Activated CD4-positive, alpha-beta T cell treated with anti-CD3 and anti-CD28 coated beads, Interleukin-2, amount 50 U/mL, for 24 hours (primary cell): ENCODE results near the gene ANKIB1.
"Not testable (repeated sequence)": the region's sequence is repeated elsewhere in the genome, so short reads cannot be mapped to it uniquely, and the experiment has no call there.

Experiments
- DNase-seq, 2 donors: peaks; one replicate each; pipeline ENCODE4 v3.0.0-alpha.2; 2020; ENCODE audit warnings: low read depth in 1 of 2, low spot score in 1 of 2

The ANKIB1 gene

DNA sequence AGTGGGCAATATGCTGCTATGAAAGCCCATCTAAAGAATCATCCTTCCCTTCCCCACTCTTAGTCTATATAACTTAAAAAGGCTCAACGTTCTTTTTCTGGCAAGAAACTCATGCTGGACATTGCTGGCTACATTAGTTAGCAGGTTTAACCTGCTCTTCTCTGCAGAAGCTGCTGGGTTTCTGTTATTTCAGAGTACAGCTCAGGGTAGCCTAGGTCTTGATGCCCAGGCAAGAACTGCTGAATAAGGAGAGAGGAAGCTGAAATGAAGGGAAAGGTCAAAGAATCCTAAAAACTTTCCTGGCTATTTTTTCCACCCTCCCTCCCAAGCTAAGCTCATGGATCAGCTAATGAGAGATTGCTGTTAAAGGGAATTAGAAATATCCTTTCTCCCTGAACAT, 79.4 kb downstream of the ANKIB1 start:
- no peak for DNase-seq

DNA sequence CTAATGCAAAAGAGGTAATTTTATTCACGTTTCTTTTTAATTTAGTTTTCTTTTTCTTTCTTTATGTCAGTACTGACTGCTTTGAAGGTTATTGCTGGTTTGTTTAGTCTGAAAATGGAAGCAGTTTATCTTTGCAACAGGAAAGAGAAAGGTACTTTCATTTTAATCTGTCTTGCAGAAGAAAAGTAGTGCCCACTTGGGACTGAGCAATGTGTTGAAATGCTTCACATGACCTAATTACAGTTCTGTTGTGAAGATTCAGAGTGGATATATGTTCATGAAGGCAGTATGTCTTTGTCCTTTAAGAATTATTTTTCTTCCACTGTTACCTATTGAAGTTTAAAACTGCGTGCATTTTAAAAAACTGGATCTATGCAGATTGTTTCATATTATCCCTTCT, 80.1 kb downstream of the ANKIB1 start:
- no peak for DNase-seq

- no peak for DNase-seq
These were observed 85.2 kb downstream of the ANKIB1 start for GRCh38 chr7:92330835-92331438.

DNA sequence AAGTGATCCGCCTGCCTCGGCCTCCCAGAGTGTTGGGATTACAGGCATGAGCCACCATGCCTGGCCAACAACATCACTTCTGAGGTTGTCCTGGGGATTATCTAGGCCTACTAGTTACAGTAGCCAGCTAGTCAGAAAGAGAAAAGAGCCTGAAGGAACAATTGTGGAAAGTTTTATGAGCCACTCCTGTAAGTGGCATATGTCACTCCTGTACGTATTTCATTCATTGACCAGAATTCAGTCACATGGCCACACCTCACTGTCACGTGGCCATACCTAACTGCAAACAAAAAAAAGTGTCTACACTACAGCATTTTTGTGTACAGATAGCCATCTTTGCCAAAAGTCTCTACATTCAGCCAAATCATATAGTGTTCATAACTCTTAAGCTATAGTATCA, 85.7 kb downstream of the ANKIB1 start:
- no peak for DNase-seq

DNA sequence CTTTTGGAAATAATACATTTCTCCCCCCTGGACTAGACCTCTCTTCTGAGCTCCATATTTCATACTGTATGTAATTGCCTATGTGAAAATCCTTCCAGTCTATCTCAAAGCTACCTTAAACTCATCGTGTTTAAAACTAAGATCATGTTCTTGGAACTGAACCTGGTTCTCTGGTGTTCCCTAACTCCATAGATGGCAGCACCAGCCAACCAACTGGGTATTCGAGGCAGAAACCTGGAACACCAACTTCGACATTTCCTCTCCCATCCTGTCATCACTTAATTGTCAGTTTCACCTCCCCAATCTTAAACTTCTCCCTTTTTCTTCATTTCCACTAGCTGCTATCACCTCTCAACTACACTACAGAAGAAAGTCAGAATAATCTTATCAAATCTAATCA, 87.0 kb downstream of the ANKIB1 start:
- no peak for DNase-seq

GRCh38 chr7:92333866-92334265, 88.1 kb downstream of the ANKIB1 start:
- no peak for DNase-seq

- DNase-seq = no peak
These were observed 89.8 kb downstream of the ANKIB1 start for GRCh38 chr7:92335574-92335973.

- no peak for DNase-seq
These were observed 91.0 kb downstream of the ANKIB1 start for GRCh38 chr7:92336662-92337340.

DNA sequence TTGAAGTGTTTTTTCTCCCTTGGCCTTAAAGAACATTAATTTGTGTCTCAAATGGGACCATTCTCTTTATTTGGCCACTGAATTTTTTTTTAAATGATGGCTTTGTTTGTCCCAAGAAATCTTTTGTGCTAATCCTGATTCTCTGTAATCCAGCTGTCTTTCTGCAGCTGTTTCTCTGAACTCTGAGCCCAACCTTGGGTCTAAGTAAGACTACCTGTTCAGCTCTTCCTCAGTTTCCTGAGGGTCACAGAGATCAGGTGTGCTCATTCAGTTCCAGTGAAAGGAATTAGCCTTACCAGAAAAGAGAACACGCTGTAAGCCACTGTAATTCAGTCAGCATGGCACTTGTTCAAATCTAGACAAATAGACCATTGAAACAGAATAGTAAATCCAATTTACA, 94.2 kb downstream of the ANKIB1 start:
- no peak for DNase-seq

DNA sequence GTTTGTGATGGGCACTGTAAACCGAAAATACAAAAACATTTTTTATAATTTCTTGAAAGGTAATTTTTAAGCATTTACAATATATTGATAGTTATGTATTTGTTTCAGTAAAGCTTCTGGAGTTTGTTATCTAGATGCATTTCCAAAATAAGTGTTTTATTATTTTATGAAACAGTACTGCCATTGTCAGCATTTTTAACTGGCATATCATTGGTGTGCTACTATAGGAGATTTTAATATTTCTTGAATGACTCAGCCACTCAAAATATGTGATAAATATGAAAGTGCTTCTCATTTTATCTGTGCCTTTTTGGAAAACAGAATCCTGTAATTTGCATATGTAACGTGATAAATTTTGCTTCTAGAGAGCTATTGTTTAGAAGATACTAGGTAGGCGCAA, 97.9 kb downstream of the ANKIB1 start:
- DNase-seq = no peak

DNA sequence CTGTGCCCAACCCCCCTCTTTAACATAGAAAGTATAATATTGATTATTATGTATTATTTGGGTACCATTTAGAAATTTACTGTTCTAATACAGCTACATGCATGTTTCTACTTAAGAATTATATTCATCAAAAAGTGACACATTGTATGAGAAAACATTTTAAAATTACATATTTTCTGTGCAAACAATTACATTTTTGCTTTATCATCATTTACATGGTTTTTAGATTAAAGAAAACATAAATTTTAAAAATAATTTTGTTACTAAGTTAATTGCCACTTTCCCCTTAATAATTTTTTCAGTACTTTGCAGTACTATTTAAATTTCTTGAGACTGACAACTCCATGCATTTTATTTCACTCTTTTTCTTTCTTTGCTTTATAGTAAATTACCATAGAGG, 106.2 kb downstream of the ANKIB1 start:
- no peak for DNase-seq

GRCh38 chr7:92354214-92354613, 108.4 kb downstream of the ANKIB1 start:
- DNase-seq = no peak

GRCh38 chr7:92356406-92356805, 110.6 kb downstream of the ANKIB1 start:
- no peak for DNase-seq

GRCh38 chr7:92357260-92357659, 111.5 kb downstream of the ANKIB1 start:
- DNase-seq = no peak

DNA sequence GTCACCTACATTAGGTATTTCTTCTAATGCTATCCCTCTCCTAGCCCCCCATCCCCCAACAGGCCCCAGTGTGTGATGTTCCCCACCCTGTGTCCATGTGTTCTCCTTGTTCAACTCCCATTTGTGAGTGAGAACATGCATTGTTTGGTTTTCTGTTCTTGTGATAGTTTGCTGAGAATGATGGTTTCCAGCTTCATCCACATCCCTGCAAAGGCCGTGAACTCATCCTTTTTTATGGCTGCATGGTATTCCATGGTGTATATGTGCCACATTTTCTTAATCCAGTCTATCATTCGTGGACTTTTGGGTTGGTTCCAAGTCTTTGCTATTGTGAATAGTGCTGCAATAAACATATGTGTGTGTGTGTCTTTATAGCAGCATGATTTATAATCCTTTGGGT, 113.4 kb downstream of the ANKIB1 start:
- not testable (repeated sequence) for DNase-seq

DNA sequence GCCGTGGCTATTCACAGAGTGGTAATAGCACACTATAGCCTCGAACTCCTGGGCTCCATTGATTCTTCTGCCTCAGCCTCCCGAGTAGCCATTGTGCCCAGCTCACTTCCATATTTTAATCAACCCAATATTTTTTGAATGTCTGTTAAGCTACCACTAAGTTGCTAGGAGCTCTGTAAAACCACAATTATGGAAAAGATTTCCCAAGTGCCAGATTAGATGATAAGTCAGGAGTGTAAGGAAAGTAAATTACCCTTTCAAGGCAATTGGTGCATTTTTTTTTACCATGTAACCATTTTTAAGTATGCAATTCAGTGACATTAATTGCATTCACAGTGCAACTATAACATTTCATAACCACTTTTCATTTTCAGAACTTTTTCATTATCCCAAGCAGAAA, 114.0 kb downstream of the ANKIB1 start:
- no peak for DNase-seq

DNA sequence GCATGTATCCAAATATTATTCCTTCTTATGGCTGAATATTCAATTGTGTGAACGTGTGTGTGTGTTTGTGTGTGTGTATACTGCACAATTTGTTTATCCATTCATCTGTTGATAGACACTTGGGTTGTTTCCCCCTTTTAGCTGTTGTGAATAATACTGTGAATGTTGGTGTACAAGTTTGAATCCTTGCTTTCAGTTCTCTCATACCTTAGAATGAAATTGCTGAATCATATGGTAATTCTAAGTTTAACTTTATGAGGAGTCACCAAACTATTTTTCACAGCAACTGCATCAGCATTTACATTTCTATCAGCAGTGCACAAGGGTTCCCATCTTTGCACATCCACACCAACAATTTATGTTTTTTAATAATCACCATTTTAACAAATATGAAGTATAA, 114.6 kb downstream of the ANKIB1 start:
- no peak for DNase-seq

GRCh38 chr7:92362131-92362530, 116.4 kb downstream of the ANKIB1 start:
- DNase-seq = no peak

GRCh38 chr7:92366730-92367129, 121.0 kb downstream of the ANKIB1 start:
- no peak for DNase-seq

GRCh38 chr7:92368741-92369140, 123.0 kb downstream of the ANKIB1 start:
- DNase-seq = no peak

DNA sequence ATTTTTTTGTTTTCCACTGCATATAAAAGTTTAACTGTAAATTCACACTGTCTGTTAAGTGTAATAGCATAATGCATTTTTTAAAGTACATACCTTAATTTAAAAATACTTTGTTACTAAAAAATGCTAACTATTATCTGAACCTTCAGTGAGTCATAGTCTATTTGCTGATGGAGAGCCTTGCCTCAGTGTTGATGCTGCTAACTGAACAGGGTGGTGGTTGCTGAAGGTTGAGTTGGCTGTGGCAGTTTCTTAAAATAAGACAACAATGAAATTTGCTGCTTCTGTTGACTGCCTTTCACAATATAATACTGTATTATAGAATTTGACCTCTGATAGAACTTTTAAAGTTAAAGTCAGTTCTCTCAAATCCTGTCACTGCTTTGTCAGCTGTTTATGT, 129.2 kb downstream of the ANKIB1 start:
- no peak for DNase-seq

GRCh38 chr7:92391071-92391470, 145.3 kb downstream of the ANKIB1 start:
- DNase-seq = no peak

DNA sequence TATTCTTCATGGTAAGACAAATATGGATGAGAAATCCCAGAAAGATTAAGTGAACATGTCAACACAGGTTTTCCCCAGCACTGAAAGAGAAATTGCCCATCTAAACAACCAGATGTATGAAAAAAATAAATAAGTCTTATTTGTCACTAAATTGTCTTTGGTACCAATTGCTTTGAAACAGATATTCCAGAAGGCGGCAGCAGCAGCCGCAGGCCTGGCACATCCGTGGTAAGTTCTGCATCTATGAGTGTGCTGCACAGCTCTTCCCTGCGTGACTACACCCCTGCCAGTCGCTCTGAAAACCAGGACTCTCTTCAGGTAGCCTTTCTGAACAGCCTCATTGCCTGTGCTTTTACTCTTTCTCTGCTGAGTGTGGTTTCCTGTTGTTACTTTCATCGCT, 151.8 kb downstream of the ANKIB1 start:
- DNase-seq = no peak
